ENCODE results near the gene RAPGEF5.

- TF ChIP-seq, protein P1, sequence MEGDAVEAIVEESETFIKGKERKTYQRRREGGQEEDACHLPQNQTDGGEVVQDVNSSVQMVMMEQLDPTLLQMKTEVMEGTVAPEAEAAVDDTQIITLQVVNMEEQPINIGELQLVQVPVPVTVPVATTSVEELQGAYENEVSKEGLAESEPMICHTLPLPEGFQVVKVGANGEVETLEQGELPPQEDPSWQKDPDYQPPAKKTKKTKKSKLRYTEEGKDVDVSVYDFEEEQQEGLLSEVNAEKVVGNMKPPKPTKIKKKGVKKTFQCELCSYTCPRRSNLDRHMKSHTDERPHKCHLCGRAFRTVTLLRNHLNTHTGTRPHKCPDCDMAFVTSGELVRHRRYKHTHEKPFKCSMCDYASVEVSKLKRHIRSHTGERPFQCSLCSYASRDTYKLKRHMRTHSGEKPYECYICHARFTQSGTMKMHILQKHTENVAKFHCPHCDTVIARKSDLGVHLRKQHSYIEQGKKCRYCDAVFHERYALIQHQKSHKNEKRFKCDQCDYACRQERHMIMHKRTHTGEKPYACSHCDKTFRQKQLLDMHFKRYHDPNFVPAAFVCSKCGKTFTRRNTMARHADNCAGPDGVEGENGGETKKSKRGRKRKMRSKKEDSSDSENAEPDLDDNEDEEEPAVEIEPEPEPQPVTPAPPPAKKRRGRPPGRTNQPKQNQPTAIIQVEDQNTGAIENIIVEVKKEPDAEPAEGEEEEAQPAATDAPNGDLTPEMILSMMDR (IDR thresholded peaks at IDR 0.05): no peak
- no peak for TF ChIP-seq POLR2A (IDR thresholded peaks at IDR 0.05)
Measured at GRCh38 chr7:22350466-22351328, 6.3 kb downstream of the RAPGEF5 start.

Data from stomach (tissue), 4 donors.